PC-3 (cell line): ENCODE results near the gene ZEB2. TPM values are rescaled to one million over a fixed set of nuclear protein-coding genes. Genes with fewer than 3 reads are reported as not detected.
A peak's percentile ranks its signal among the peaks of the same experiment; 100 is the strongest.

Experiments used
- ATAC-seq: fragments of 200-7000 bp; cut with Tn5 transposase; 2 replicates; pipeline ENCODE4 v1.9.1; 2020; ENCODE audit warnings: mild to moderate bottlenecking, moderate library complexity
- BruUV-seq: library from RNA; stranded (reverse); fragments of 400-500 nt; replicated peaks from 2 replicates; lab custom pipeline; 2021; lab: Mats Ljungman, UMichigan
- CTCF ChIA-PET: fragments of 300-600 bp; sonication (Branson Sonifier 250); formaldehyde crosslinking; loops from one replicate; lab custom pipeline; 2022; ENCODE audit warnings: antibody characterized with exemption; lab: Charles Lee
- POLR2A ChIA-PET: fragments of 300-600 bp; sonication (Branson Sonifier 250); formaldehyde crosslinking; loops from one replicate; lab custom pipeline; 2022; ENCODE audit warnings: antibody characterized with exemption; ENCODE audit not compliant: unreplicated experiment; lab: Charles Lee
- DNase-seq: peaks from one replicate; pipeline ENCODE4 v3.0.0-alpha.2; 2015
- H2AFZ ChIP-seq: fragments of 300-600 bp; sonication (generic); 2 replicates; pipeline ENCODE4 v1.6.0; 2016; ENCODE audit warnings: antibody characterized with exemption, low read length
- H3F3A ChIP-seq: fragments of 300-600 bp; sonication (generic); one replicate; pipeline ENCODE4 v1.6.0; 2017; ENCODE audit warnings: antibody characterized with exemption, low read length, control low read depth, mild to moderate bottlenecking; ENCODE audit not compliant: unreplicated experiment
- H3K27ac ChIP-seq: fragments of 300-600 bp; sonication (generic); 2 replicates; pipeline ENCODE4 v1.5.1; 2016; ENCODE audit warnings: mild to moderate bottlenecking, low read length
- H3K27me3 ChIP-seq: fragments of 300-600 bp; sonication (generic); 2 replicates; pipeline ENCODE4 v1.6.1; 2016; ENCODE audit warnings: low read length, mixed read lengths
- H3K36me3 ChIP-seq: fragments of 300-600 bp; sonication (generic); 2 replicates; pipeline ENCODE4 v1.6.1; 2016; ENCODE audit warnings: low read depth, mixed run types, low read length, mixed read lengths
- H3K4me1 ChIP-seq: fragments of 300-600 bp; sonication (generic); 2 replicates; pipeline ENCODE4 v1.5.1; 2016; ENCODE audit warnings: low read length; ENCODE audit not compliant: insufficient read depth
- H3K4me2 ChIP-seq: fragments of 300-600 bp; sonication (generic); 2 replicates; pipeline ENCODE4 v1.6.0; 2016; ENCODE audit warnings: low read length
- H3K4me3 ChIP-seq: fragments of 300-600 bp; sonication (generic); 2 replicates; pipeline ENCODE4 v1.5.1; 2016; ENCODE audit warnings: mild to moderate bottlenecking, low read length, mixed read lengths
- H3K79me2 ChIP-seq: fragments of 300-600 bp; sonication (generic); 2 replicates; pipeline ENCODE4 v1.6.1; 2017; ENCODE audit warnings: low read length, mixed read lengths
- H3K9ac ChIP-seq: fragments of 300-600 bp; sonication (generic); 2 replicates; pipeline ENCODE4 v1.6.0; 2016; ENCODE audit warnings: mild to moderate bottlenecking, low read length
- H3K9me2 ChIP-seq: fragments of 300-600 bp; sonication (generic); replicated peaks from 2 replicates; pipeline ENCODE4 v1.6.1; 2016; ENCODE audit warnings: mixed run types, low read length, mixed read lengths
- H3K9me3 ChIP-seq: fragments of 300-600 bp; sonication (generic); 2 replicates; pipeline ENCODE4 v1.6.1; 2016; ENCODE audit warnings: low read length, mixed read lengths
- H4K20me1 ChIP-seq: fragments of 300-600 bp; sonication (generic); 2 replicates; pipeline ENCODE4 v1.6.1; 2016; ENCODE audit warnings: low read length, mixed read lengths
- CTCF ChIP-seq: fragments of 300-600 bp; sonication (generic); conservative IDR thresholded peaks from 2 replicates; pipeline ENCODE4 v1.5.1; 2017; ENCODE audit warnings: antibody characterized with exemption, low read depth, mild to moderate bottlenecking, low read length
- EZH2 ChIP-seq: fragments of 300-600 bp; sonication (generic); IDR thresholded peaks from one replicate; pipeline ENCODE4 v1.6.1; 2017; ENCODE audit warnings: antibody characterized with exemption, mild to moderate bottlenecking, low read length; ENCODE audit not compliant: unreplicated experiment
- EZH2phosphoT487 ChIP-seq: fragments of 300-600 bp; sonication (generic); IDR thresholded peaks from 2 replicates; pipeline ENCODE4 v1.6.1; 2018; ENCODE audit warnings: mild to moderate bottlenecking, antibody characterized with exemption, low read length, borderline replicate concordance
- intact Hi-C: fragments of 100-400 bp; cut with micrococcal nuclease; formaldehyde crosslinking; loops from 2 replicates; pipeline ENCODE4 v1.9.0; 2023
- total RNA-seq: library from RNA; depleted of rRNA; stranded (reverse); fragments of >200 nt; gene quantifications from 2 replicates; pipeline ENCODE4 v1.2.3, GENCODE V29; 2014

Gene ZEB2
- total RNA-seq, 1 experiment from 2014 or later: 1.1 TPM

GRCh38 chr2:144470816-144471215, 49.1 kb downstream of the ZEB2 start:
- ChIA-PET POLR2A (no interaction called here), CTCF (no interaction called here)
- Histone ChIP-seq H3K4me3 (no peak overlapping the region), H3K9me2 (no peaks in the 10 kb centered on the region), H3K4me1 (peaks cover 19% of the 10 kb centered on the region; the same call in 1 of the 2 replicates), H3K79me2 (no peaks in the 10 kb centered on the region), H4K20me1 (no peaks in the 10 kb centered on the region), H2AFZ (no peak overlapping the region), H3K9me3 (no peaks in the 10 kb centered on the region), H3F3A (no peaks in the 10 kb centered on the region), H3K36me3 (no peaks in the 10 kb centered on the region), H3K4me2 (no peak overlapping the region), H3K27ac (no peak overlapping the region), H3K9ac (no peak overlapping the region), H3K27me3 (no peaks in the 10 kb centered on the region)
- TF ChIP-seq EZH2phosphoT487 (no peak), EZH2 (no peak), CTCF (no peak)
- DNase-seq (no peak), ATAC-seq (no peak)
- intact Hi-C loops: no loop called here
- BruUV-seq: no TSS peak

GRCh38 chr2:144470334-144470733, 49.6 kb downstream of the ZEB2 start:
- POLR2A ChIA-PET: no interaction called here

More at GRCh38 chr2:144470334-144470733, 49.6 kb downstream of the ZEB2 start:
- Histone ChIP-seq H3K4me1 (peaks cover 19% of the 10 kb centered on the region; the same call in 1 of the 2 replicates), H3K79me2 (no peaks in the 10 kb centered on the region), H3K9ac (no peak overlapping the region), H3K4me3 (no peak overlapping the region), H2AFZ (no peak overlapping the region), H3K27ac (no peak overlapping the region), H3K9me2 (no peaks in the 10 kb centered on the region), H3K4me2 (no peak overlapping the region), H3K27me3 (no peaks in the 10 kb centered on the region), H3K36me3 (no peaks in the 10 kb centered on the region), H4K20me1 (no peaks in the 10 kb centered on the region), H3F3A (no peaks in the 10 kb centered on the region), H3K9me3 (no peaks in the 10 kb centered on the region)
- intact Hi-C loops: no loop called here
- BruUV-seq: no TSS peak
- CTCF ChIA-PET: no interaction called here
- peak; percentile 27 for DNase-seq
- peak; percentile 85 for ATAC-seq
- no peak for TF ChIP-seq CTCF
- TF ChIP-seq EZH2phosphoT487: no peak
- TF ChIP-seq EZH2: no peak
